ENCODE data around the gene CLCA4.

The CLCA4 gene

GRCh38 chr1:86567878-86568277 is 21.0 kb downstream of the CLCA4 start:
- Histone ChIP-seq H3K9me3 (ENCODE audit: insufficient read depth, low read depth, low read length) (no peaks in the 10 kb centered on the region), H3K4me3 (ENCODE audit: low read length, poor library complexity, severe bottlenecking) (no peak overlapping the region)

GRCh38 chr1:86573763-86574484 is 27.0 kb downstream of the CLCA4 start:
- Histone ChIP-seq H3K27me3 (ENCODE audit: insufficient read depth, low read length, poor library complexity, severe bottlenecking) (no peaks in the 10 kb centered on the region), H2AFZ (ENCODE audit: low read length) (no peak overlapping the region), H3K36me3 (ENCODE audit: insufficient read depth, low read length) (no peaks in the 10 kb centered on the region)

More at GRCh38 chr1:86567878-86568277, 21.0 kb downstream of the CLCA4 start:
- Histone ChIP-seq H3F3A (ENCODE audit: low read depth) (no peaks in the 10 kb centered on the region), H3K4me1 (ENCODE audit: insufficient read depth, low read length, poor library complexity, severe bottlenecking) (no peaks in the 10 kb centered on the region), H3K27me3 (ENCODE audit: insufficient read depth, low read length, poor library complexity, severe bottlenecking) (no peaks in the 10 kb centered on the region), H3K9me2 (replicated peaks; ENCODE audit: low read depth, low read length) (no peaks in the 10 kb centered on the region), H3K79me2 (ENCODE audit: insufficient read depth, low read length) (no peaks in the 10 kb centered on the region), H3K9ac (ENCODE audit: low read depth, low read length, poor library complexity, severe bottlenecking) (no peak overlapping the region), H3K36me3 (ENCODE audit: insufficient read depth, low read length) (no peaks in the 10 kb centered on the region), H4K20me1 (ENCODE audit: insufficient read depth, low read length, poor library complexity, severe bottlenecking) (no peaks in the 10 kb centered on the region), H2AFZ (ENCODE audit: low read length) (no peak overlapping the region), H3K4me2 (ENCODE audit: low read depth, low read length, poor library complexity, severe bottlenecking) (no peak overlapping the region)
- TF ChIP-seq CTCF (conservative IDR thresholded peaks at IDR 0.05; ENCODE audit: low read length), result no peak
- no peak for TF ChIP-seq EZH2phosphoT487 (IDR thresholded peaks at IDR 0.05; ENCODE audit: borderline replicate concordance)

GRCh38 chr1:86581231-86581630 is 34.4 kb downstream of the CLCA4 start:
- H3K4me3 ChIP-seq (ENCODE audit: low read length, poor library complexity, severe bottlenecking), result no peak overlapping the region
- no peaks in the 10 kb centered on the region for H3K79me2 ChIP-seq (ENCODE audit: insufficient read depth, low read length)
- H3K9ac ChIP-seq (ENCODE audit: low read depth, low read length, poor library complexity, severe bottlenecking), result no peak overlapping the region
- H3F3A ChIP-seq (ENCODE audit: low read depth), result no peaks in the 10 kb centered on the region
- H3K27me3 ChIP-seq (ENCODE audit: insufficient read depth, low read length, poor library complexity, severe bottlenecking), result no peaks in the 10 kb centered on the region
- no peaks in the 10 kb centered on the region for H3K9me2 ChIP-seq (replicated peaks; ENCODE audit: low read depth, low read length)
- H2AFZ ChIP-seq (ENCODE audit: low read length), result no peak overlapping the region
- H3K9me3 ChIP-seq (ENCODE audit: insufficient read depth, low read depth, low read length), result no peaks in the 10 kb centered on the region
- no peaks in the 10 kb centered on the region for H3K36me3 ChIP-seq (ENCODE audit: insufficient read depth, low read length)
- no peaks in the 10 kb centered on the region for H3K4me1 ChIP-seq (ENCODE audit: insufficient read depth, low read length, poor library complexity, severe bottlenecking)
- TF ChIP-seq CTCF (conservative IDR thresholded peaks at IDR 0.05; ENCODE audit: low read length), result no peak
- no peak for TF ChIP-seq EZH2phosphoT487 (IDR thresholded peaks at IDR 0.05; ENCODE audit: borderline replicate concordance)
- H4K20me1 ChIP-seq (ENCODE audit: insufficient read depth, low read length, poor library complexity, severe bottlenecking), result no peaks in the 10 kb centered on the region
- no peak overlapping the region for H3K4me2 ChIP-seq (ENCODE audit: low read depth, low read length, poor library complexity, severe bottlenecking)

More at GRCh38 chr1:86573763-86574484, 27.0 kb downstream of the CLCA4 start:
- Histone ChIP-seq H3K9ac (ENCODE audit: low read depth, low read length, poor library complexity, severe bottlenecking) (no peak overlapping the region), H3K4me2 (ENCODE audit: low read depth, low read length, poor library complexity, severe bottlenecking) (no peak overlapping the region), H3K4me3 (ENCODE audit: low read length, poor library complexity, severe bottlenecking) (no peak overlapping the region), H3K9me3 (ENCODE audit: insufficient read depth, low read depth, low read length) (no peaks in the 10 kb centered on the region), H4K20me1 (ENCODE audit: insufficient read depth, low read length, poor library complexity, severe bottlenecking) (no peaks in the 10 kb centered on the region), H3K9me2 (replicated peaks; ENCODE audit: low read depth, low read length) (no peaks in the 10 kb centered on the region), H3K79me2 (ENCODE audit: insufficient read depth, low read length) (no peaks in the 10 kb centered on the region), H3K4me1 (ENCODE audit: insufficient read depth, low read length, poor library complexity, severe bottlenecking) (no peaks in the 10 kb centered on the region), H3F3A (ENCODE audit: low read depth) (no peaks in the 10 kb centered on the region)
- TF ChIP-seq EZH2phosphoT487 (IDR thresholded peaks at IDR 0.05; ENCODE audit: borderline replicate concordance), result no peak
- TF ChIP-seq CTCF (conservative IDR thresholded peaks at IDR 0.05; ENCODE audit: low read length), result no peak
